ENCODE data around the gene SDHA.
"Not testable (repeated sequence)": the region's sequence is repeated elsewhere in the genome, so short reads cannot be mapped to it uniquely, and the experiment has no call there.

DNA sequence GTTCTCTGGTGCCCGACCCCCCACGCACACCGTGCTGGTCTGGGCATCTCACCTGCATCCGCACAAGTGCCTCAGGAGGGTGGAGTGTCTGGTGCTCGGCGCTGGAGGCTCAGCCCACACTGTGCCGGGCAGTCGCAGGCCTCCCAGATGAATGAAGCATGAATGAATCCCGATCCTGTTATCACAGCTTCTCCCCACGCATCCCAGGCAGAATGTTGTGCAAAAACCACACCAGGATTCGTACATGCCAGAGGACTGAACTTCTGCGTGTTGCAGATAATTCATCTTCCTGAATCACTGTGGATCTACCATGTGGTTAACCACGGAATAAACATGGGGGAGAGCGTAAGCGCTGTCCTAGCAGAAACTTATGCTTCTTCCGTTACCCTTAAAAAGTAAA lies 78.8 kb downstream of the SDHA start:
- TF ChIP-seq, protein P1, sequence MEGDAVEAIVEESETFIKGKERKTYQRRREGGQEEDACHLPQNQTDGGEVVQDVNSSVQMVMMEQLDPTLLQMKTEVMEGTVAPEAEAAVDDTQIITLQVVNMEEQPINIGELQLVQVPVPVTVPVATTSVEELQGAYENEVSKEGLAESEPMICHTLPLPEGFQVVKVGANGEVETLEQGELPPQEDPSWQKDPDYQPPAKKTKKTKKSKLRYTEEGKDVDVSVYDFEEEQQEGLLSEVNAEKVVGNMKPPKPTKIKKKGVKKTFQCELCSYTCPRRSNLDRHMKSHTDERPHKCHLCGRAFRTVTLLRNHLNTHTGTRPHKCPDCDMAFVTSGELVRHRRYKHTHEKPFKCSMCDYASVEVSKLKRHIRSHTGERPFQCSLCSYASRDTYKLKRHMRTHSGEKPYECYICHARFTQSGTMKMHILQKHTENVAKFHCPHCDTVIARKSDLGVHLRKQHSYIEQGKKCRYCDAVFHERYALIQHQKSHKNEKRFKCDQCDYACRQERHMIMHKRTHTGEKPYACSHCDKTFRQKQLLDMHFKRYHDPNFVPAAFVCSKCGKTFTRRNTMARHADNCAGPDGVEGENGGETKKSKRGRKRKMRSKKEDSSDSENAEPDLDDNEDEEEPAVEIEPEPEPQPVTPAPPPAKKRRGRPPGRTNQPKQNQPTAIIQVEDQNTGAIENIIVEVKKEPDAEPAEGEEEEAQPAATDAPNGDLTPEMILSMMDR (IDR thresholded peaks at IDR 0.05): not testable (repeated sequence)
- not testable (repeated sequence) for TF ChIP-seq POLR2A (IDR thresholded peaks at IDR 0.05)
